OCI-M1 (cell line): Measurements from ENCODE around the gene LNP1.
"Not testable (repeated sequence)": the region's sequence is repeated elsewhere in the genome, so short reads cannot be mapped to it uniquely, and the experiment has no call there.

ENCODE experiments used
- DNase-seq: peaks from one replicate; lab custom pipeline; 2025; lab: John Stamatoyannopoulos, UW

LNP1 gene

GRCh38 chr3:100429187-100429716 is 27.9 kb downstream of the LNP1 start:
- DNase-seq: no peak

- no peak for DNase-seq
Measured at GRCh38 chr3:100436951-100437350, 35.6 kb downstream of the LNP1 start.

DNA sequence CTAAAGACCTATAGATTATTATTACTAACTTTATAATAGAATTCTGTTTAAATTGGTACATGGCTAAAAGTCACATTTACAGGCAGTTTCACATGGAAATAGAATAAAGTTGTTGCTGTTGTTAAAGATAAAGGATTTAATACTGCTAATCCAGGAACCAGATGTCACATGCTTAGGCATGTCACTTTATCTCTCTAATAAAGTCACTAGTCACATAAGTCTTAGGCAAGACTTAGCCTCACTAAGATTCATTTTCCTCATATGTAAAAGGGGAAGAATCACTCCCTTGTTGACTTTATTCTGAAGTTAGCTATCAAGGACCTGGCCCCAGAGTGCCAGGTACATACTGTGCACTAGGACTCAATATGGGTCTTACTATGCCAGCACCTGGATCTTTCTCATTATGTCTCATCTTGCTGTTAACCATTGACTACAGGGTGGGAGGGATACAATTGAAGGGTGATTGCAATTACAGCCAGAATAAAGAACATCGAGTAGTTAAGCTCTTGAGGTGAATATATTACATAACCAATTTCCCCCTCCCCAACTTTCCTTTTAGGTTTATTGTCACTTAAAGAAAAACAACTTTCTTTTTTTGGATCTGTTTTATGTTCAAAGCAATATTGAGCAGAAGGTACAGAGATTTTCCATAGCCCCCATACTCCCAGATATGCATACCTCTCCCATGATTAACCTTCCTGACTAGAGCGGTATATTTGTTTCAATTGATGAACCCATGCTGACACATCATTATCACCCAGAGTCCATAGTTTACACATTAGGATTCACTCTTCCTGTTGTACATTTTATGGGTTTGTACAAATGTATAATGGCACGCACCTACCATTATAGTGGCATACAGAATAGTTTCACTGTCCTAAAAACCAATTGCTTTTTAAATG is 36.6 kb downstream of the LNP1 start:
- peak; percentile 62 for DNase-seq

DNA sequence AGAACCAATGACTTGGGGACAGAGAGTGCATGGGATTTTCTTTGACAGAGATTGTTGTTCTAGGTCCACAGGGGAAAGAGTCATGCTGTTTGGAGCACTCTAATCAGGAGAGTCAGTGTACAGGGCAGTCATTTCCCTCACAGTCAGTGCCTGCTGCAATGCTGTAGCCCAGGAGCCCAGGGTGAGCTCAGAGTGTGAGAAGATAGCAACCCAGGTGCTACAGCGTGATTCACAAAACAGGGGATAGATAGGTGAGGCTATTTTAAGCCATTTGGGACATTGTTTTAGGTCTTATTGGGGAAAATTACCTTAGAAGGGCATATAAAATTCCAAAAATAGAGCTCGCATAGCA is 37.3 kb downstream of the LNP1 start:
- DNase-seq: no peak

DNA sequence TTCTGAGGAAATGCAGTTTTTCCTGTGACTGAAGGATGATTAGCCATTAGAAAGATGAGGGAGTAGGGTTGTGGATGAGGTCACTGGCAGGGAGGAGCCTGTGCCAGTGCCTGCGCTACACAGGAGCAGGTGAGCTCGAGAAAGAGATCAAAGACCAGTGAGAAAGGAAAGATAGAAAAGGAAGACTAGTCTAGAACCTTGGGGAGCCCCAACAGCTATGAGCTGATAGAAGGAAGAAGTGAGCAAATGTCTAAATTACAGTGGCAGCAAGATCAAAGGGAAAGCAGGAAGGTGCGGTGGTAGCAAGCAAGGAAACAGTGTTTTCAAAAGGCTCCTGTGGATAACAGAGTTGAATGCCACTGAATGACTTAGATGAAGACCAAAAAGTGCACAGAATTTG is 39.6 kb downstream of the LNP1 start:
- DNase-seq: no peak

- peak; percentile 11 for DNase-seq
Measured at GRCh38 chr3:100443690-100444089, 42.4 kb downstream of the LNP1 start.

GRCh38 chr3:100447067-100447466 is 45.7 kb downstream of the LNP1 start:
- DNase-seq: not testable (repeated sequence)

DNA sequence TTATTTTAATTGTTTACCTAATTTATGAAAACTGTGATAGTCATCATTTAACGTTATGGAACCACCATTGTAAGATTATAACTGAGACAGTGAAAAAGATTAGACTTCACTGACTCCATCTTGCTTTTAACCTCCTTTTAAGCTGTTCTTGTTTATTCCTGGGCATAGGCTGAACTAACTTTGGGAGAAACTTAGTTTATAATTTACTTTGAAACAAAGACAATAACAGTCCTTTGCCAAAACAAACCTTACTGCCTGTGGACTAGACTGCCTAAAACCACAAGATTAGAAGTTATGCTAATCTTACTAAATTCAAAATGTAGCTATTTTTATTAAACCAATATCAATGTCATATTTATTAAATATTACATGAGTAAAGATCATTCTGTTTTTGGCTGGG is 46.7 kb downstream of the LNP1 start:
- DNase-seq: no peak

GRCh38 chr3:100449214-100449613 is 47.9 kb downstream of the LNP1 start:
- DNase-seq: no peak

DNA sequence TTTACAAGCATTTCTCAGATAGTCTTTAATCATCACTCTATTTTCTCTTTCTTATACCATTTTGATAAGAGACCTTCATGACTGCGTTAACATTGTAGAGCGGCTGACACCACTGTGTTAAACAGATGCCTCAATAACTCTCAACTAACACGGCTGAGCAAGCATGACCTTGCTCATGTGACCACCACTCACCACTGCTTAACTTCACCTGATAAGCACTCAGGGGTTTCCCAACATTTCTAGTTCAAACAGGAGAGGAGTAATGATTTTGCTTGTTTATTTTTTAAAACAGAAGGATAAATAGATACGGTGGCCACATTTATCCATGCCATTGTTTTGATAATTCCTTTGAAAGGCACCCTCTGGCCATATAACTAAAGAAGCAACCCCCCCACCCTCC is 53.3 kb downstream of the LNP1 start:
- DNase-seq: no peak

- no peak for DNase-seq
Measured at GRCh38 chr3:100455841-100456550, 54.7 kb downstream of the LNP1 start.

GRCh38 chr3:100456745-100457144 is 55.4 kb downstream of the LNP1 start:
- DNase-seq: no peak

DNA sequence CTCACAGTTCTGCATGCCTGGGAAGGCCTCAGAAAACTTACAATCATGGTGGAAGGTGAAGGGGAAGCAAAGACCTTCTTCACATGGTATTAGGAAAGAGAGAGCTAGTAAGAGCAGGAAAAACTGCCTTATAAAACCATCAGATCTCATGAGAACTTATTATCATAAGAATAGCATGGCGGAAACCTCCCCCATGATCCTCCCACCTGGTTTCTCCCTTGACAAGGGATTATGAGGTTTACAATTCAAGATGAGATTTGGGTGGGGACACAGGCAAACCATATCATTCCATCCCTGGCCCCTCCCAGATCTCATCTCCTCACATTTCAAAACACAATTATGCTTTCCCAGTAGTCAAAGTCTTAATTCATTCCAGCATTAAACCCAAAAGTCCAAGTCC is 56.5 kb downstream of the LNP1 start:
- no peak for DNase-seq

DNA sequence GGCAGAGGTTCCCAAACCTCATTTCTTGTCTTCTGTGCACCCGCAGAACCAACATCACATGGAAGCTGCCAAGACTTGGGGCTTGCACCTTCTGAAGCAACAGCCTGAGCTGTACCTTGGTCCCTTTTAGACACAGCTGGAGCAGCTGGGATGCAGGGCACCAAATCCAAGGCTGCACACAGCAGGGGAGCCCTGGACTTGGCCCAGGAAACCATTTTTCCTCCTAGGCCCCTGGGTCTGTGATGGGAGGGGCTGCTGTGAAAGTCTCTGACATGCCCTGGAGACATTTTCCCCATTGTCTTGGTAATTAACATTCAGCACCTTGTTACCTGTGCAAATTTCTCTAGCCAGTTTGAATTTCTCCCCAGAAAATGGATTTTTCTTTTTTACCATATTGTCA is 57.5 kb downstream of the LNP1 start:
- no peak for DNase-seq

DNA sequence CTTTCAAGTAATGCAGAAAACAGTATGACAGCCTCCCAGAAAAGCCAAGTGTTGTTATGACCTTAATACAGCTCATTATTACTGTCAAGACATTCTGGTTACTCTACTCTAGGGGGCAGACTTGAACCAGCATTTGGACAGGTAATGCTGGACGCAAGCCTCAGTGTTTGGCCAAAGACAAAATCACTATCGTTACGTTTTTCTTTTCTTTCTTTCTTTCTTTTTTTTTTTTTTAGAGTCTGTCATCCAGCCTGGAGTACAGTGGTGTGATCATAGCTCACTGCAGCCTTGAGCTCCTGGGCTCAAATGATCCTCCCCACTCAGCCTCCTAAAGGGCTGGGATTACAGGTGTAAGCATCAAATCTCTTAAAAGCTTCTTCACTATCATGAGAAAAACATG is 61.7 kb downstream of the LNP1 start:
- peak; percentile 74 for DNase-seq

DNA sequence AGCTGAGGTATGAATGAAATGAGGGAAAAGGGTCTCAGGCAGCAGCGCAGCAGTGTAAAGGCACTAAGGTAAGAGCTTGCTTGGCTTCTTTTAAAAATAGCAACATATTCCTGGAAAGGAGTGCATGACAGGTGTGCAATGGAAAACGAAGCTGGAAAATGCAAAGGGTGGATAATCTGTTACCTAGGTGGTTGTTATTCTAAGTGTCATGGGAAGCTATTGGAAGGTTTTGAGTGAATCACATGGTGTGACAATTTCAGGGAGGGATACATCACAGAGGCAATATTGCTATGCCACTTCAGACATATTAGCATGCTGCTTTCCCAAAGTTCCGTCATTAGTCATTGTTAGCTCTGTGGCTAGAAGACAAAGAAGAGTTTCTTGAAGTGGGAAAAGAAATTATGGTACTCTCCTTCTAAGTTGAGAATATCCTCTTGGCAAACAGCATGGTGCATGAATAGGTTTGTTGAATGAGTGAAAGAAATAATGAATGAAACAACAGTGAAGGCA is 62.4 kb downstream of the LNP1 start:
- no peak for DNase-seq

- peak; percentile 40 for DNase-seq
Measured at GRCh38 chr3:100465892-100466777, 64.8 kb downstream of the LNP1 start.

DNA sequence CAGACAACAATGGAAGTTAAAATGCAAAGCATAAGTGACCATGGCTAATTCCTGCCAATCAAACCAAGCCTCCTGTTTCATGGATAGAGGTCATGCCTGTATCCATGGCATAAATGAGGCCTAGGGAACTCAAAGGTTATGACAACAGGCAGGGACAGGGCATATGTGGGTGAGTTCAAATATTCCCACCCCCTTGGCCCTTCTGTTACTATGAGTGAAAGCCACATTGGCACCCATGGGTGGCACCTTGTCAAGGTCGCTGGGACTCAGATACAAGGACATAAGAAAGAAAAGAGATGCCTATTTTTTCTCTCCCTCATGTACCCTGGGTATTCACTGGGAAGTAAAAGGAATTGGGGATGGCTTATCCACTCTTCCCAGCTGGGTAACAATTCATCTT is 65.8 kb downstream of the LNP1 start:
- DNase-seq: no peak

DNA sequence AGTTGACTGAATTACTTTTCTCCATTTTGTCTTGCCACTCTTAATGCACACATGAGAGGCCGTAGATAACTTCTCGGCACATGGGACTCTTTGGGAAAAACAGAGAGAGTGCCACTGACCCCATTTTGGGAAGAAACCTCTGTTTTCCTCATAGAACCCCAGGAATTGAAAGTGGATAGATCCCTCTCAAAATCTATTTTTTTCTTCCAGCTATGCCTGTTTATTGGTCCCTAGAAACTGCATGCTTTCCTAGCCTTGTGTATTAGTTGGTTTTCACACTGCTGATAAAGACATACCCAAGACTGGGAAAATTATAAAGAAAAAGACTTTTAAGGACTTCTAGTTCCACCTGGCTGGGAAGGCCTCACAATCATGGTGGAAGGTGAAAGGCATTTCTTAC is 67.3 kb downstream of the LNP1 start:
- no peak for DNase-seq

DNA sequence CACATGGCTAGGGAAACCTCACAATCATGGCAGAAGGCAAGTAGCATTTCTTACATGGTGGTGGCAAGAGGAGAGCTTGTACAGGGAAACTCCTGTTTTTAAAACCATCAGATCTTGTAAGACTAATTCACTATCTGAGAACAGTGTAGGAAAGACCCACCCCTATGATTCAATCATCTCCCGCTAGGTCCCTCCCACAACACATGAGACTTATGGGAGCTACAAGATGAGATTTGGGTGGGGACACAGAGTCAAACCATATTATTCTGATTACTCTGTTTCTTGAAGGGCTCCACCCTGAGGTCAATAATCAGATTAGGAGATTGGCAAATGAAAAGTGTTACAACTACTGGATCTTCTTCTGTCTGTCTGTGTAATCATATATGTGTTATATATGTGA is 69.6 kb downstream of the LNP1 start:
- no peak for DNase-seq

- DNase-seq: no peak
Measured at GRCh38 chr3:100471444-100471843, 70.1 kb downstream of the LNP1 start.

GRCh38 chr3:100477851-100478360 is 76.6 kb downstream of the LNP1 start:
- DNase-seq: not testable (repeated sequence)
